ENCODE results near the gene CAP2.

DNA sequence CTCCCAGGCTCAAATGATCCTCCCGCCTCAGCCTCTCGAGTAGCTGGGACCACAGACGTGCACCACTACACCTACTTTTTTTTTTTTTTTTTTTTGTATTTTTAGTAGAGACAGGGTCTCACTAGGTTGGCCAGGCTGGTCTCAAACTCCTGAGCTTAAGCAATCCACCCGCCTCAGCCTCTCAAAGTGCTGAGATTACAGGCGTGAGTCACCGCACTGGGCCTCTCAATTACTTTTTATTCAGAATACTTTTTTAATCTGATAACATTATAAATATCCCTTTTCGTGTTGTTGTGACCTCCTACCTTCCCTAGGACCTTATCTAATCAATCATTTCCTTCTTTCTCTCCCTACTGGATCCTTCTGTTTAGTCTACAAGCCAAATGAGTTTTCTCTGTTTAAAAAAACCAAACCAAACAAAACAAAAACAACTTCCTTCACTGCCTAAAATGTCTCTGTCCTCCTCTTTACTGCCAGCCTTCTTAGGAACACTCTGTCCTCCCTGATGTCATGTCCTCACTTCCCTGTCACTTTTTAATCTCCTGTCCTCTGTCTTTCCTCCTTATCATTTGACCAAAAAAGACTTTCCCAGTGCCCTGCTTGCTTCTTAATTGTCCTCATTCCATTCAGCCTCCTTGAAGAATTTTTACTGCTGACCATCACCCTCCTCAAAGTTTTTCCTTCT, 85.0 kb downstream of the CAP2 start:
- TF ChIP-seq, protein P1, sequence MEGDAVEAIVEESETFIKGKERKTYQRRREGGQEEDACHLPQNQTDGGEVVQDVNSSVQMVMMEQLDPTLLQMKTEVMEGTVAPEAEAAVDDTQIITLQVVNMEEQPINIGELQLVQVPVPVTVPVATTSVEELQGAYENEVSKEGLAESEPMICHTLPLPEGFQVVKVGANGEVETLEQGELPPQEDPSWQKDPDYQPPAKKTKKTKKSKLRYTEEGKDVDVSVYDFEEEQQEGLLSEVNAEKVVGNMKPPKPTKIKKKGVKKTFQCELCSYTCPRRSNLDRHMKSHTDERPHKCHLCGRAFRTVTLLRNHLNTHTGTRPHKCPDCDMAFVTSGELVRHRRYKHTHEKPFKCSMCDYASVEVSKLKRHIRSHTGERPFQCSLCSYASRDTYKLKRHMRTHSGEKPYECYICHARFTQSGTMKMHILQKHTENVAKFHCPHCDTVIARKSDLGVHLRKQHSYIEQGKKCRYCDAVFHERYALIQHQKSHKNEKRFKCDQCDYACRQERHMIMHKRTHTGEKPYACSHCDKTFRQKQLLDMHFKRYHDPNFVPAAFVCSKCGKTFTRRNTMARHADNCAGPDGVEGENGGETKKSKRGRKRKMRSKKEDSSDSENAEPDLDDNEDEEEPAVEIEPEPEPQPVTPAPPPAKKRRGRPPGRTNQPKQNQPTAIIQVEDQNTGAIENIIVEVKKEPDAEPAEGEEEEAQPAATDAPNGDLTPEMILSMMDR (IDR thresholded peaks at IDR 0.05) = no peak
- TF ChIP-seq POLR2A (IDR thresholded peaks at IDR 0.05) (no peak), EP300 (IDR thresholded peaks at IDR 0.05) (no peak)
